CD14-positive monocyte (primary cell): Measurements from ENCODE around the gene SEPTIN2. TPM values are rescaled to one million over a fixed set of nuclear protein-coding genes. Genes with fewer than 3 reads are reported as not detected.
A peak's percentile ranks its signal among the peaks of the same experiment; 100 is the strongest.

Source experiments
- DNase-seq, 3 donors: peaks; one replicate each; pipeline ENCODE4 v3.0.0-alpha.2; 2011 to 2022
- H2AFZ ChIP-seq: 2 replicates; pipeline ENCODE4 v1.6.0; 2012; ENCODE audit warnings: mild to moderate bottlenecking, low read depth, low read length, inconsistent platforms; ENCODE audit not compliant: insufficient read depth, poor library complexity, severe bottlenecking
- H3K27ac ChIP-seq, 2 donors: 1 replicate in 1 of 2; 2 replicates in 1 of 2; pipeline ENCODE4 v1.5.1; 2012 to 2013; ENCODE audit warnings: low read length in 2 of 2, control low read depth in 1 of 2, inconsistent platforms in 1 of 2, low read depth in 1 of 2, mild to moderate bottlenecking in 1 of 2
- H3K27me3 ChIP-seq, 2 donors: one replicate each; pipeline versions ENCODE4 v1.6.0 to v1.6.1; 2011 to 2013; ENCODE audit warnings: low read length in 2 of 2; ENCODE audit not compliant: control insufficient read depth in 2 of 2, insufficient read depth in 2 of 2
- H3K36me3 ChIP-seq, 2 donors: replicated peaks in 1 of 2; 1 replicate in 1 of 2; 2 replicates in 1 of 2; pipeline versions ENCODE4 v1.5.1 to v1.6.1; 2012 to 2013; ENCODE audit warnings: low read length in 2 of 2, control low read depth in 1 of 2, inconsistent platforms in 1 of 2, mild to moderate bottlenecking in 1 of 2; ENCODE audit not compliant: insufficient read depth in 2 of 2, control insufficient read depth in 1 of 2
- H3K4me1 ChIP-seq, 2 donors: 1 replicate in 1 of 2; 2 replicates in 1 of 2; pipeline versions ENCODE4 v1.5.1 to v1.6.1; 2012 to 2013; ENCODE audit warnings: low read length in 2 of 2, control low read depth in 1 of 2, inconsistent platforms in 1 of 2, mild to moderate bottlenecking in 1 of 2, moderate library complexity in 1 of 2; ENCODE audit not compliant: insufficient read depth in 2 of 2, control insufficient read depth in 1 of 2
- H3K4me2 ChIP-seq: replicated peaks from 2 replicates; pipeline ENCODE3; 2012; ENCODE audit warnings: low read length, moderate library complexity, mild to moderate bottlenecking; ENCODE audit not compliant: poor library complexity, severe bottlenecking; ENCODE audit errors: extremely low read depth
- H3K4me3 ChIP-seq, 3 experiments: fragments of 200-600 bp in 1 of 3; sonication (generic) in 1 of 3; replicated peaks in 1 of 3; 1 replicate in 2 of 3; 2 replicates in 1 of 3; pipeline ENCODE4 v1.5.1; 2011 to 2013; ENCODE audit warnings: low read length in 3 of 3, mild to moderate bottlenecking in 3 of 3, control low read depth in 2 of 3, low read depth in 2 of 3, inconsistent platforms in 1 of 3, moderate library complexity in 1 of 3
- H3K79me2 ChIP-seq: 2 replicates; pipeline ENCODE4 v1.6.0; 2012; ENCODE audit warnings: mild to moderate bottlenecking, control low read depth, inconsistent platforms, low read length, moderate library complexity; ENCODE audit not compliant: insufficient read depth
- H3K9ac ChIP-seq: 2 replicates; pipeline ENCODE4 v1.6.0; 2017; ENCODE audit warnings: low read length, mild to moderate bottlenecking; ENCODE audit not compliant: insufficient read depth, poor library complexity, severe bottlenecking
- H3K9me3 ChIP-seq, 2 donors: replicated peaks in 1 of 2; 1 replicate in 1 of 2; 2 replicates in 1 of 2; pipeline versions ENCODE4 v1.5.1 to v1.6.1; 2012 to 2013; ENCODE audit warnings: low read length in 2 of 2, control low read depth in 1 of 2; ENCODE audit not compliant: control insufficient read depth in 1 of 2, insufficient read depth in 1 of 2
- H4K20me1 ChIP-seq: 2 replicates; pipeline ENCODE4 v1.6.0; 2012; ENCODE audit warnings: mild to moderate bottlenecking, low read length, control low read depth, moderate library complexity; ENCODE audit not compliant: insufficient read depth
- H3K27ac Mint-ChIP-seq, 7 donors: one replicate each; pipeline ENCODE4 v1.8.0; 2020; ENCODE audit warnings: mild to moderate bottlenecking in 7 of 7, mixed read lengths in 7 of 7, moderate library complexity in 6 of 7, inconsistent platforms in 2 of 7
- H3K27me3 Mint-ChIP-seq, 3 donors: one replicate each; pipeline ENCODE4 v1.8.0; 2021 to 2022; ENCODE audit warnings: low read depth in 3 of 3, mild to moderate bottlenecking in 3 of 3, mixed read lengths in 3 of 3, moderate library complexity in 3 of 3, inconsistent platforms in 1 of 3
- H3K36me3 Mint-ChIP-seq, 2 donors: one replicate each; pipeline ENCODE4 v1.8.0; 2020; ENCODE audit warnings: mixed read lengths in 2 of 2, inconsistent platforms in 1 of 2, mild to moderate bottlenecking in 1 of 2
- H3K4me1 Mint-ChIP-seq: one replicate; pipeline ENCODE4 v1.8.0; 2020; ENCODE audit warnings: mild to moderate bottlenecking, mixed read lengths
- H3K4me3 Mint-ChIP-seq, 2 donors: one replicate each; pipeline ENCODE4 v1.8.0; 2020; ENCODE audit warnings: mild to moderate bottlenecking in 2 of 2, mixed read lengths in 2 of 2, moderate library complexity in 1 of 2
- H3K9me3 Mint-ChIP-seq, 7 donors: one replicate each; pipeline ENCODE4 v1.8.0; 2020 to 2022; ENCODE audit warnings: mixed read lengths in 7 of 7, mild to moderate bottlenecking in 6 of 7, moderate library complexity in 6 of 7, inconsistent platforms in 2 of 7
- CTCF ChIP-seq: fragments of 200-600 bp; IDR thresholded peaks from one replicate; pipeline ENCODE4 v1.8.0; 2022; ENCODE audit warnings: antibody characterized with exemption, mild to moderate bottlenecking
- WGBS: methylation state at CpG from one replicate; pipeline ENCODE4 v1.1.5; 2013; ENCODE audit warnings: missing lambda C conversion rate; ENCODE audit not compliant: insufficient coverage; 5-methylcytosine and 5-hydroxymethylcytosine counted together
- intact Hi-C, 2 donors: fragments of 100-400 bp; cut with micrococcal nuclease; formaldehyde crosslinking; loops; one replicate each; pipeline versions ENCODE4 v1.15.0 to v1.15.1; 2023
- polyA plus RNA-seq, 3 donors: library from polyadenylated mRNA; depleted of rRNA in 1 of 3; unstranded in 2 of 3; stranded (reverse) in 1 of 3; fragments of 300-500 nt in 2 of 3; fragments of >200 nt in 1 of 3; fragmentation: Illumina TruSeq in 2 of 3; gene quantifications; 1 replicate in 2 of 3; 2 replicates in 1 of 3; pipeline ENCODE4 v1.2.3, GENCODE V29; 2012 to 2021

SEPTIN2 gene
- polyA plus RNA-seq, 3 donors: 195 to 207 (median 203) TPM

GRCh38 chr2:241288324-241288888 is 27.3 kb upstream of the SEPTIN2 start:
- peaks cover 99% of the 10 kb centered on the region for H4K20me1 ChIP-seq
- H3K79me2 ChIP-seq: peaks cover 98% of the 10 kb centered on the region
- no peak overlapping the region for H3K4me3 ChIP-seq
- DNase-seq: no peak
- H3K4me1 Mint-ChIP-seq: peaks cover 10% of the 10 kb centered on the region
- H3K4me1 ChIP-seq: no peaks in the 10 kb centered on the region
- peaks cover 13 to 40% of the 10 kb centered on the region in 2 donors for H3K36me3 Mint-ChIP-seq
- H3K9me3 ChIP-seq: no peaks in the 10 kb centered on the region
- H3K9ac ChIP-seq: peak overlapping the region; percentile 18
- H3K27ac ChIP-seq: peak overlapping the region in 1 of 2 donors; percentile 30
- no peak overlapping the region for H2AFZ ChIP-seq
- H3K27me3 Mint-ChIP-seq: peaks cover 0 to 3% (median 0%) of the 10 kb centered on the region in 3 donors
- no peaks in the 10 kb centered on the region for H3K27me3 ChIP-seq
- peaks cover 4 to 21% of the 10 kb centered on the region in 2 donors for H3K36me3 ChIP-seq
- peak overlapping the region in 1 of 7 donors; percentile 37 for H3K27ac Mint-ChIP-seq
- H3K9me3 Mint-ChIP-seq: no peaks in the 10 kb centered on the region
- H3K4me2 ChIP-seq: no peak overlapping the region
- 67% methylated on average over 1 of the region's 3 CpGs for WGBS
- no peak for TF ChIP-seq CTCF
- intact Hi-C loops: no loop called here
- H3K4me3 Mint-ChIP-seq: no peak overlapping the region

- no peaks in the 10 kb centered on the region for H3K9me3 ChIP-seq
- H3K27me3 ChIP-seq: no peaks in the 10 kb centered on the region
- no peaks in the 10 kb centered on the region for H3K4me1 ChIP-seq
- H3K36me3 ChIP-seq: peaks cover 4 to 21% of the 10 kb centered on the region in 2 donors
- Mint-ChIP-seq H3K36me3 (peaks cover 13 to 36% of the 10 kb centered on the region in 2 donors), H3K27ac (peak overlapping the region in 1 of 7 donors; percentile 23), H3K27me3 (peaks cover 0 to 3% (median 0%) of the 10 kb centered on the region in 3 donors), H3K4me3 (no peak overlapping the region), H3K9me3 (no peaks in the 10 kb centered on the region), H3K4me1 (peaks cover 10% of the 10 kb centered on the region)
- TF ChIP-seq CTCF: no peak
- H4K20me1 ChIP-seq: peaks cover 99% of the 10 kb centered on the region
- DNase-seq: no peak
- H3K27ac ChIP-seq: peak overlapping the region in 1 of 2 donors; percentile 30
- 96% methylated on average over 3 of the region's 4 CpGs for WGBS
- intact Hi-C loops: no loop called here
- no peak overlapping the region for H3K4me2 ChIP-seq
- H2AFZ ChIP-seq: no peak overlapping the region
- peak overlapping the region; percentile 18 for H3K9ac ChIP-seq
- peaks cover 98% of the 10 kb centered on the region for H3K79me2 ChIP-seq
- H3K4me3 ChIP-seq: no peak overlapping the region
Measured at GRCh38 chr2:241289053-241289452, 26.7 kb upstream of the SEPTIN2 start.
